Smooth muscle cell (in vitro differentiated cells): ENCODE data around the gene PIEZO1. TPM values are rescaled to one million over a fixed set of nuclear protein-coding genes. Genes with fewer than 3 reads are reported as not detected.

ENCODE experiments used
- DNase-seq: peaks from one replicate; lab custom pipeline; 2025; ENCODE audit not compliant: unreplicated experiment; lab: John Stamatoyannopoulos, UW
- H2AFZ ChIP-seq: fragments of 200-600 bp; sonication (generic); 2 replicates; pipeline ENCODE4 v1.6.0; 2016; ENCODE audit warnings: antibody characterized with exemption, low read depth, mild to moderate bottlenecking
- H3F3A ChIP-seq: fragments of 200-600 bp; sonication (generic); 2 replicates; pipeline ENCODE4 v1.6.0; 2017; ENCODE audit warnings: antibody characterized with exemption, low read depth
- H3K27ac ChIP-seq: fragments of 200-600 bp; sonication (generic); 2 replicates; pipeline ENCODE4 v1.5.1; 2016; ENCODE audit warnings: low read depth, mild to moderate bottlenecking
- H3K27me3 ChIP-seq: fragments of 200-600 bp; sonication (generic); 2 replicates; pipeline ENCODE4 v1.6.1; 2016; ENCODE audit warnings: low read depth, mild to moderate bottlenecking
- H3K36me3 ChIP-seq: fragments of 200-600 bp; sonication (generic); 2 replicates; pipeline ENCODE4 v1.5.1; 2016; ENCODE audit warnings: low read depth
- H3K4me1 ChIP-seq: fragments of 200-600 bp; sonication (generic); 2 replicates; pipeline ENCODE4 v1.5.1; 2016; ENCODE audit warnings: low read depth
- H3K4me2 ChIP-seq: fragments of 200-600 bp; sonication (generic); 2 replicates; pipeline ENCODE4 v1.6.0; 2016; ENCODE audit warnings: mild to moderate bottlenecking
- H3K4me3 ChIP-seq: fragments of 200-600 bp; sonication (generic); 2 replicates; pipeline ENCODE4 v1.5.1; 2016; ENCODE audit warnings: mild to moderate bottlenecking
- H3K79me2 ChIP-seq: fragments of 200-600 bp; sonication (generic); 2 replicates; pipeline ENCODE4 v1.6.0; 2016; ENCODE audit warnings: low read depth, mild to moderate bottlenecking
- H3K9ac ChIP-seq: fragments of 200-600 bp; sonication (generic); 2 replicates; pipeline ENCODE4 v1.6.0; 2016; ENCODE audit warnings: low read depth
- H3K9me3 ChIP-seq: fragments of 200-600 bp; sonication (generic); replicated peaks from 2 replicates; pipeline ENCODE4 v1.5.1; 2016; ENCODE audit warnings: low read depth
- H4K20me1 ChIP-seq: fragments of 200-600 bp; sonication (generic); 2 replicates; pipeline ENCODE4 v1.6.0; 2016; ENCODE audit warnings: low read depth
- WGBS: methylation state at CpG from one replicate; pipeline ENCODE4 v1.1.7; 2016; ENCODE audit warnings: low lambda C conversion rate; 5-methylcytosine and 5-hydroxymethylcytosine counted together
- polyA plus RNA-seq: library from polyadenylated mRNA; unstranded; fragments of >200 nt; fragmentation: Nextera tagmentation; extraction: Ambion mirVana; gene quantifications from 2 replicates; pipeline ENCODE4 v1.2.1, GENCODE V29; 2016
- total RNA-seq: library from RNA; depleted of rRNA; stranded (reverse); fragments of >200 nt; gene quantifications from 2 replicates; pipeline ENCODE4 v1.2.3, GENCODE V29; 2014
- TF ChIP-seq, protein P1 (sequence below): fragments of 200-600 bp; sonication (generic); IDR thresholded peaks from 2 replicates; pipeline ENCODE4 v1.5.1; 2017; ENCODE audit warnings: borderline replicate concordance, mild to moderate bottlenecking, antibody characterized with exemption; ENCODE audit not compliant: insufficient read depth, poor library complexity, severe bottlenecking

The PIEZO1 gene
- total and polyA plus RNA-seq, 2 experiments from 2014 or later, result 62.1 to 70.9 TPM

DNA sequence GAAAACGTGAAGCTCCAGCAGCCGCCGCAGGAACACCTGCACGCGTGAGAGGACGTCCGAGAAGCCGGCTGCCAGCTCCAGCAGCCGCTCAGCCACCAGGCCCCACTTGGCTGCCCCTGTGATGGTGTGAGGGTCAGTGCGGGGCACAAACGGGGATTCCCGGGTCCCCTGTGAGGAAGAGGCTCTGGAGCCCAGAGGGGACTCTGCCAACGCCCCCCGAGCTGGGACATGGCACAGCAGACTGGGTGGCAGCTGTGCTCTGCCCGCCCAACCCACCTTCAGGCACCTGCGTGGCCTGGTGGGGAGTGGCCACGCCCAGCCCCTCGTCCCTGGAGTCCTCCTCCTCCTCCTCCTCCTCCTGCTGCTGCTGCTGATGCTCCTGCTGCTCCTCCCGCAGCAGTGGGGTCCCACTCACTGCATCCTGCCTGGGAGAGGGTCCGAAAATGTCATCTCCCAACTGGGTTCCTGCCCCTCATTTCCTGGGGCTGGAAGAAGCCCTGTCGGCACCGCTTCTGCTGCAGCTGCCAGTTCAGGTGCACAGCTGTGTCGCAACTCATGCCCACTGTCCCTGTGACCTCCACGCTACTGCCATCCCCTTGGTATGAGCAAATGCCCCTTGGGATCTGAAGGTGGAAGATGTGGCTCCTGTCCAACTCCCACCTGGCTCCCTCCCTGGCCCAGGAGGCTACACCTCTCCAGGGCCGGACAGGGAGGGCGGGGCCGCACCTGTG lies 51.2 kb downstream of the PIEZO1 start:
- WGBS, result 96% methylated on average over 23 of the region's 27 CpGs
- Histone ChIP-seq H3K9ac (no peak overlapping the region), H3K9me3 (no peaks in the 10 kb centered on the region), H3K79me2 (no peaks in the 10 kb centered on the region), H3K27me3 (no peaks in the 10 kb centered on the region), H2AFZ (no peak overlapping the region), H3K36me3 (no peaks in the 10 kb centered on the region), H3K4me3 (no peak overlapping the region), H3K4me2 (no peak overlapping the region), H3K27ac (no peak overlapping the region), H4K20me1 (peaks cover 27% of the 10 kb centered on the region), H3F3A (no peaks in the 10 kb centered on the region), H3K4me1 (no peaks in the 10 kb centered on the region)
- TF ChIP-seq, protein P1, sequence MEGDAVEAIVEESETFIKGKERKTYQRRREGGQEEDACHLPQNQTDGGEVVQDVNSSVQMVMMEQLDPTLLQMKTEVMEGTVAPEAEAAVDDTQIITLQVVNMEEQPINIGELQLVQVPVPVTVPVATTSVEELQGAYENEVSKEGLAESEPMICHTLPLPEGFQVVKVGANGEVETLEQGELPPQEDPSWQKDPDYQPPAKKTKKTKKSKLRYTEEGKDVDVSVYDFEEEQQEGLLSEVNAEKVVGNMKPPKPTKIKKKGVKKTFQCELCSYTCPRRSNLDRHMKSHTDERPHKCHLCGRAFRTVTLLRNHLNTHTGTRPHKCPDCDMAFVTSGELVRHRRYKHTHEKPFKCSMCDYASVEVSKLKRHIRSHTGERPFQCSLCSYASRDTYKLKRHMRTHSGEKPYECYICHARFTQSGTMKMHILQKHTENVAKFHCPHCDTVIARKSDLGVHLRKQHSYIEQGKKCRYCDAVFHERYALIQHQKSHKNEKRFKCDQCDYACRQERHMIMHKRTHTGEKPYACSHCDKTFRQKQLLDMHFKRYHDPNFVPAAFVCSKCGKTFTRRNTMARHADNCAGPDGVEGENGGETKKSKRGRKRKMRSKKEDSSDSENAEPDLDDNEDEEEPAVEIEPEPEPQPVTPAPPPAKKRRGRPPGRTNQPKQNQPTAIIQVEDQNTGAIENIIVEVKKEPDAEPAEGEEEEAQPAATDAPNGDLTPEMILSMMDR, result no peak
- no peak for DNase-seq

DNA sequence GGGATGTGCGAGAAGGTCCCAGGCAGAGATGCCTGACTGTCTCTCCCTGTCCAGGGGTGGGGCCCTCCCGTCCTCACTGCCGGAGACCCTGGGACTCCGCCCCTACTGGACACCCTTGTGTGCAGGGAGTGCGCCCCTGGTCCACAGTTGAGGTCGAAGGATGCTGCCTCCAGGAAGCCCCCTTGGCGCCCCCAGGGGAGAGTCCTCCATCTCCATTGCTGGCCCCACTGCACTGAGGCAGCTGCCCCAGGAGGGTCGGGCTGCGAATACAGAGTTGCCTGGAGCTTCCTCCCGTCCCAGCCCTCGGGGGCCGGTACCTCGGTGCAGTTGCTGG lies 52.1 kb downstream of the PIEZO1 start:
- Histone ChIP-seq H4K20me1 (peaks cover 25% of the 10 kb centered on the region), H3K36me3 (no peaks in the 10 kb centered on the region), H3K9ac (no peak overlapping the region), H3K79me2 (no peaks in the 10 kb centered on the region), H3K9me3 (no peaks in the 10 kb centered on the region), H3F3A (no peaks in the 10 kb centered on the region), H3K27me3 (no peaks in the 10 kb centered on the region), H3K4me1 (no peaks in the 10 kb centered on the region), H3K27ac (no peak overlapping the region), H3K4me2 (no peak overlapping the region), H2AFZ (no peak overlapping the region), H3K4me3 (no peak overlapping the region)
- WGBS, result 94% methylated on average over 12 of the region's 13 CpGs
- TF ChIP-seq, protein P1, result no peak
- DNase-seq, result no peak

DNA sequence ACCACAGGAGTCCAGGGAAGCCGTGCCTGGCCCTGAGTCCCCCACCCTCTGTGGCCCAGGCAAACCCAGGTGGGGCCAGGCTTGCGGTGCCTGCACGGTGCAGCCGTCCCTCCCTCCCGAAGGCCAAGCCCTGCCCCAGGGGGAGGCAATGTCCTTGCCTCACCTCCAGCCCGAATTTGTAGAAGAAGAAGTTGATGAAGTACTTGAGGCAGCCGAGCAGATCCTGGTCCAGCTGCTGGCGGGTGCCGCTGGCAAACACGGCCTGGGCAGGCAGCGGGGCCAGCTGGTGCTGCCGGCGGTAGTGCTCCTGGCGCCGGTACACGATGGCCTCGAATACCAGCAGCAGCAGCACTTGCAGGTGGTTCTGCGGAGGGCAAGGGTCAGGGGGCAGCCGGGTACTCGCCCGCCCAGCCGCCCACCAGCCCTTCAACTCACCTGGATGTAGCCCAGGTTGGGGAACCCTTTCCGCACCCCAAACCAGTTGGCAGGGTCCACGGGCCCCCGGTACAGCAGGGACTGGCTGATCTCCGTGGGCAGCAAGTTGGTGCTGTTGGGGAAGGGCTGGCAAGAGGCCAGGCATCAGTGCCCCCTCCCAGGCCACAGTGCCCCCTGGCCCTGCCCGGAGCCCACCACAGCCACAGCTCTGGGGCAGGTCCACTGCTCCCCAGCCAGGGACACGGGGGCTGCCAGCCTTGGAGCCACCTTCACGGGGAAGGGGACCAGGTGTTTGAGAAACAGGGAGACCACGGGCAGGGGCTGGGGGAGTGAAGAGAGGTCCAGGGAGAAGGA lies 52.7 kb downstream of the PIEZO1 start:
- H2AFZ ChIP-seq, result no peak overlapping the region

More for the DNA sequence above, 52.7 kb downstream of the PIEZO1 start:
- H3K9ac ChIP-seq, result no peak overlapping the region
- H3K4me3 ChIP-seq, result no peak overlapping the region
- no peaks in the 10 kb centered on the region for H3K36me3 ChIP-seq
- DNase-seq, result no peak
- H3F3A ChIP-seq, result no peaks in the 10 kb centered on the region
- H3K27ac ChIP-seq, result no peak overlapping the region
- H3K4me1 ChIP-seq, result no peaks in the 10 kb centered on the region
- TF ChIP-seq, protein P1, result no peak
- H3K27me3 ChIP-seq, result no peaks in the 10 kb centered on the region
- no peaks in the 10 kb centered on the region for H3K79me2 ChIP-seq
- 94% methylated on average over 30 of the region's 30 CpGs for WGBS
- H3K4me2 ChIP-seq, result no peak overlapping the region
- H4K20me1 ChIP-seq, result peaks cover 19% of the 10 kb centered on the region
- H3K9me3 ChIP-seq, result no peaks in the 10 kb centered on the region
